Ovary (tissue), 9 donors: ENCODE measurements around the gene ZNF844. TPM values are rescaled to one million over a fixed set of nuclear protein-coding genes. Genes with fewer than 3 reads are reported as not detected.

ENCODE experiments used
- DNase-seq, 5 donors: peaks; one replicate each; pipeline ENCODE4 v3.0.0-alpha.2; 2019 to 2020
- H3K27ac ChIP-seq, 2 donors: fragments of 200-600 bp; one replicate each; pipeline versions ENCODE4 v1.5.1 to v1.8.0; 2019 to 2022
- H3K27me3 ChIP-seq: fragments of 200-600 bp; one replicate; pipeline ENCODE4 v1.8.0; 2022
- H3K36me3 ChIP-seq: fragments of 200-600 bp; sonication (generic); one replicate; pipeline ENCODE4 v1.5.1; 2019
- H3K4me1 ChIP-seq: one replicate; pipeline ENCODE4 v1.8.1; 2013; ENCODE audit warnings: mild to moderate bottlenecking, moderate library complexity; ENCODE audit not compliant: insufficient read depth
- H3K4me3 ChIP-seq: fragments of 200-600 bp; sonication (generic); one replicate; pipeline ENCODE4 v1.5.1; 2017
- H3K9me3 ChIP-seq, 2 donors: fragments of 200-600 bp in 1 of 2; sonication (generic) in 1 of 2; one replicate each; pipeline versions ENCODE4 v1.5.1 to v1.8.1; 2013 to 2019; ENCODE audit warnings: mild to moderate bottlenecking in 1 of 2, moderate library complexity in 1 of 2
- EP300 ChIP-seq: sonication (generic); formaldehyde crosslinking; IDR thresholded peaks from one replicate; pipeline ENCODE4 v1.6.1; 2017; ENCODE audit warnings: antibody characterized with exemption
- POLR2A ChIP-seq: fragments of 450-650 bp; IDR thresholded peaks from one replicate; pipeline ENCODE4 v1.6.1; 2017; ENCODE audit warnings: antibody characterized with exemption, mild to moderate bottlenecking, moderate library complexity
- WGBS, 3 donors: extraction: QIAGEN DNeasy Blood & Tissue Kit in 1 of 3; methylation state at CpG; one replicate each; pipeline versions ENCODE4 v1.1.5 to v1.1.7; 2013 to 2017; 5-methylcytosine and 5-hydroxymethylcytosine counted together
- intact Hi-C, 4 donors: fragments of 100-400 bp; cut with DNase I; formaldehyde crosslinking; loops; one replicate each; pipeline versions ENCODE4 v1.11.0 to v1.15.1; 2022 to 2023
- polyA plus RNA-seq, 2 donors: library from polyadenylated mRNA; stranded (reverse); fragments of 200-250 nt in 1 of 2; fragments of 350-450 nt in 1 of 2; fragmentation: Illumina TruSeq in 1 of 2; extraction: RNeasy Lipid Tissue Mini Kit (QIAGEN cat#74804) in 1 of 2; gene quantifications; one replicate each; pipeline ENCODE4 v1.2.3, GENCODE V29; 2013 to 2014
- total RNA-seq, 7 donors: library from RNA; depleted of rRNA in 2 of 7; stranded (reverse); fragments of >200 nt in 2 of 7; fragmentation: NEBNext Ultra II Directional in 3 of 7; extraction: Animal tissue kit (Norgen Biotek cat#: 25700) in 3 of 7; gene quantifications; one replicate each; pipeline versions ENCODE4 v1.1.0 to v1.2.4, GENCODE V29; 2016 to 2023
- TF ChIP-seq, protein P1 (sequence below), 3 donors: fragments of 450-650 bp in 2 of 3; fragments of 200-600 bp in 1 of 3; IDR thresholded peaks; one replicate each; pipeline versions ENCODE4 v1.5.1 to v1.8.0; 2016 to 2022; ENCODE audit warnings: antibody characterized with exemption in 3 of 3, mild to moderate bottlenecking in 1 of 3
- donor health status: DM: no; HTN: no; CAD: no; lungs with moderate emphysema.
- donor health status: DM: no; HTN: no; CAD: no.
- donor health status: Bipolar disorder and iron deficiency.
- donor health status: DM: yes; HTN: yes; CAD: no.
- donor health status: DM: no; HTN: no; CAD: no.
- donor health status: DM: yes; HTN: yes; CAD: no.

Gene ZNF844
- total and polyA plus RNA-seq, 9 donors, result 8.7 to 39.1 (median 16.8) TPM

- peak; percentile 38 to 68 (median 60) for DNase-seq
- Histone ChIP-seq H3K27me3 (no peaks in the 10 kb centered on the region), H3K36me3 (no peaks in the 10 kb centered on the region), H3K9me3 (no peaks in the 10 kb centered on the region), H3K27ac (no peak overlapping the region), H3K4me1 (peaks cover 3% of the 10 kb centered on the region), H3K4me3 (no peak overlapping the region)
- 59 to 69% (median 60%) methylated on average over 5 of the region's 5 CpGs for WGBS, 3 donors
- TF ChIP-seq EP300 (no peak), POLR2A (no peak)
- TF ChIP-seq, protein P1, sequence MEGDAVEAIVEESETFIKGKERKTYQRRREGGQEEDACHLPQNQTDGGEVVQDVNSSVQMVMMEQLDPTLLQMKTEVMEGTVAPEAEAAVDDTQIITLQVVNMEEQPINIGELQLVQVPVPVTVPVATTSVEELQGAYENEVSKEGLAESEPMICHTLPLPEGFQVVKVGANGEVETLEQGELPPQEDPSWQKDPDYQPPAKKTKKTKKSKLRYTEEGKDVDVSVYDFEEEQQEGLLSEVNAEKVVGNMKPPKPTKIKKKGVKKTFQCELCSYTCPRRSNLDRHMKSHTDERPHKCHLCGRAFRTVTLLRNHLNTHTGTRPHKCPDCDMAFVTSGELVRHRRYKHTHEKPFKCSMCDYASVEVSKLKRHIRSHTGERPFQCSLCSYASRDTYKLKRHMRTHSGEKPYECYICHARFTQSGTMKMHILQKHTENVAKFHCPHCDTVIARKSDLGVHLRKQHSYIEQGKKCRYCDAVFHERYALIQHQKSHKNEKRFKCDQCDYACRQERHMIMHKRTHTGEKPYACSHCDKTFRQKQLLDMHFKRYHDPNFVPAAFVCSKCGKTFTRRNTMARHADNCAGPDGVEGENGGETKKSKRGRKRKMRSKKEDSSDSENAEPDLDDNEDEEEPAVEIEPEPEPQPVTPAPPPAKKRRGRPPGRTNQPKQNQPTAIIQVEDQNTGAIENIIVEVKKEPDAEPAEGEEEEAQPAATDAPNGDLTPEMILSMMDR (IDR thresholded peaks at IDR 0.05), result peak in 2 of 3 donors; percentile 21 to 29
- intact Hi-C loops, result no loop called here
Measured at GRCh38 chr19:12090807-12091206, 26.3 kb downstream of the ZNF844 start.

DNA sequence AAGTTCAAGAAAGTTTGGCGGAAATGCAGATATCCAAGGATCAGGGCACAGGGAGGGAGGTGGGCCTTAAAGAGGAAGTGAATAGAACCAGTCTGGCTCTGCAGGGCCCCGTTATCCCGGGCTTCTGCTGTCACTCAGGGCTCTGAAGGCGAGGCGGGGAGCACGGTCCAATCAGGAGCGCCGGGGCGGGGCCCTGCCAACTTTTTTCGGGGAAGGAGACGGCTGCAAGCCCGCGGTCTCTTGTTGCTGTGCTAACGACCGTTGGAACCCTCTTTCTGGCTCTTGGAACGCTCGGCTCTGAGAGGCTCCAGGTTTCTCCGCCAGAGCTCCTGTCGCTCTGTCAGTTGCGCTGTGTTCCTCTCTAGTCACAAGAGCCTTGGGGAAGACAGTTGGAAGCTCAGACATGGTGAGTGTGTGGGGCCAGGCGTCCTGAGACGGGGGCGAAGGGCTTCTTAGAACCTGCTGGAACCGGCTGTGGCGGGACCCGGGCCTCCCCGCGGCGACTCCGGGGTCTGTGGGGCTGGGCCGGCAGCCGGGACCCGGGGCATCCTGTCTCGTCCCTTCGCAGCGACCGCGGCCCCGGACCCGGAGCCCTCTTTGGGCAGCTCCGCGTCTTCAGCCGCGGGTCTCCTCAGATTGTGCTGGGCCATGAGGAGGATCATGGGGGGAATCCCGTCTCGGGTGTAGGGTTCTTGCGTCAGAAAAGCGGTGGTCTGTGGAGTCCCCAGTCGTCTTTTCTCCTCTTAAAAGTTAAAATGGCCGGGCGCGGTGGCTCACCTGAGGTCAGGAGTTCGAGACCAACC is 27.7 kb downstream of the ZNF844 start:
- Histone ChIP-seq H3K36me3 (no peaks in the 10 kb centered on the region), H3K27me3 (no peaks in the 10 kb centered on the region), H3K9me3 (no peaks in the 10 kb centered on the region), H3K4me1 (peaks cover 3% of the 10 kb centered on the region), H3K4me3 (peak overlapping the region; percentile 62), H3K27ac (peak overlapping the region; percentile 55 to 62)
- intact Hi-C loops, result no loop called here
- TF ChIP-seq POLR2A (no peak), EP300 (no peak)
- TF ChIP-seq, protein P1 (IDR thresholded peaks at IDR 0.05), result no peak
- 1% methylated on average over 45 to 53 of the region's 53 CpGs for WGBS, 3 donors
- DNase-seq, result peak; percentile 79 to 88 (median 81)

DNA sequence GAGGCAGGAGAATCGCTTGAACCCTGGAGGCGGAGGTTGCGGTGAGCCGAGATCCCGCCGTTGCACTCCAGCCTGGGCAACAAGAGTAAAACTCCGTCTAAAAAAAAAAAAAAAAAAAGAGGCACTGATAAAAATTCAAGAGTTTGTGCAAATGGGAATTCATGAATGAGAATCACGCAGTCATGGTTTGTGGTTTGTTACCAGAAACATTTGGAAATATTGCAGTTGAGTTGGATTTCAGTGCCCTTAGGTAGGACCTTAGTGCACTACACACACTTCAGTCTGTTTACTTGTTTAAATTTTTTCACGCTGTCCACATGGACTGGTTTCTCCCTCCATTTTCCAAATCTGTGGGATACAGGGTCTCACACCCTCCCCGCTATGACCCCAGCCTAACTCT is 28.4 kb downstream of the ZNF844 start:
- Histone ChIP-seq H3K27ac (no peak overlapping the region), H3K4me3 (peak overlapping the region; percentile 62), H3K4me1 (peaks cover 3% of the 10 kb centered on the region), H3K9me3 (no peaks in the 10 kb centered on the region), H3K27me3 (no peaks in the 10 kb centered on the region), H3K36me3 (no peaks in the 10 kb centered on the region)
- TF ChIP-seq EP300 (no peak), POLR2A (no peak)
- TF ChIP-seq, protein P1 (IDR thresholded peaks at IDR 0.05), result no peak
- WGBS, 3 donors, result 14 to 27% (median 21%) methylated on average over 10 of the region's 10 CpGs
- no peak for DNase-seq
- intact Hi-C loops, result no loop called here

DNA sequence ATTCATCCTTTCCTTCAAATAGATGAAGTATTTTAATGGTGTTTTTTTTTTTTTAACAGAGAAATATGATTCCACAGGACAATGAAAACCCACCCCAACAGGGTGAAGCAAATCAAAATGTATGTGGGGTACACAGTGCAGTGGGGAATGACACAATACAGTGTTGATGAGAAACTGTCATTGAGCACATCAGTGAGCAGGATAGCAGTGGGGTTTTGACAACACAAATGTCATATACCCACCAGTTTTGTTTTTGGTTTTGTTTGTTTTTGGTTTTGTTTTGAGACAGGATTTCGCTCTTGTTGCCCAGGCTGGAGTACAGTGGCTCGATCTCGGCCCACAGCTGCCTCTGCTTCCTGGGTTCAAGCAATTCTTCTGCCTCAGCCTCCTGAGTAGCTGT is 29.2 kb downstream of the ZNF844 start:
- Histone ChIP-seq H3K9me3 (peaks cover 0 to 2% of the 10 kb centered on the region in 2 donors), H3K4me1 (peaks cover 3% of the 10 kb centered on the region), H3K4me3 (no peak overlapping the region), H3K36me3 (no peaks in the 10 kb centered on the region), H3K27me3 (no peaks in the 10 kb centered on the region), H3K27ac (no peak overlapping the region)
- TF ChIP-seq POLR2A (no peak), EP300 (no peak)
- TF ChIP-seq, protein P1 (IDR thresholded peaks at IDR 0.05), result no peak
- no peak for DNase-seq
- intact Hi-C loops, result no loop called here
- 93 to 98% (median 97%) methylated on average over 3 of the region's 3 CpGs for WGBS, 3 donors
